Measurements from ENCODE around the gene DTWD1. TPM values are rescaled to one million over a fixed set of nuclear protein-coding genes. Genes with fewer than 3 reads are reported as not detected.

DTWD1 gene
- total and polyA plus RNA-seq, 2 donors = 21.9 to 30.4 TPM

DNA sequence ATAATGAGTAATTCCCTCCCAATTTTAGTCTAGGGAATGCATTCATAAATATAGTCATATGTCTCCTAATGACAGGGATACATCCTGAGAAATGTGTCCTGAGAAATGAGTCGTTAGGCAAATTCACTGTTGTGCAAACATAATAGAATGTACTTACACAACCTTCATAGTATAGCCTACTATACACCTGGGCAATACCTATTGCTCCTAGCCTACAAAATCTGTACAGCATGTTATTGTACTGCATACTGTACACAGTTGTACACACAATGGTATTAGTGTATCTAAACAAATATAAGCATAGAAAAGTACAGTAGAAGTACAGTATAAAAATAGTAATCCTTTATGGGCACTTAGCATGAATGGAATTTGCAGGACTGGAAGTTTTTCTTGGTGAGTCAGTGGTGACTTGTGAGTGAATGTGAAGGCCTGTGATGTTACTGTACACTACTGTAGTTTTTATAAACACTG lies 6.6 kb downstream of the DTWD1 start:
- Histone ChIP-seq H3K27ac (ENCODE audit: low read depth in 1 of 2, low read length in 1 of 2) (no peak overlapping the region), H3K4me1 (ENCODE audit: control insufficient read depth in 2 of 2, insufficient read depth in 2 of 2, low read length in 2 of 2) (peaks cover 0 to 2% of the 10 kb centered on the region in 2 donors), H3K27me3 (ENCODE audit: control insufficient read depth in 2 of 2, insufficient read depth in 1 of 2, low read length in 1 of 2) (no peaks in the 10 kb centered on the region), H3K4me3 (ENCODE audit: low read length in 2 of 2) (no peak overlapping the region), H3K9me3 (ENCODE audit: control insufficient read depth in 2 of 2, insufficient read depth in 1 of 2, low read length in 1 of 2) (peaks cover 0 to 5% of the 10 kb centered on the region in 2 donors), H3K36me3 (ENCODE audit: control insufficient read depth in 2 of 2, insufficient read depth in 2 of 2, low read length in 1 of 2) (peaks cover 5 to 12% of the 10 kb centered on the region in 2 donors)
- WGBS = 96% methylated on average over 1 of the region's 1 CpG
- DNase-seq (ENCODE audit: low read depth in 6 of 9, low spot score in 9 of 9) = no peak

DNA sequence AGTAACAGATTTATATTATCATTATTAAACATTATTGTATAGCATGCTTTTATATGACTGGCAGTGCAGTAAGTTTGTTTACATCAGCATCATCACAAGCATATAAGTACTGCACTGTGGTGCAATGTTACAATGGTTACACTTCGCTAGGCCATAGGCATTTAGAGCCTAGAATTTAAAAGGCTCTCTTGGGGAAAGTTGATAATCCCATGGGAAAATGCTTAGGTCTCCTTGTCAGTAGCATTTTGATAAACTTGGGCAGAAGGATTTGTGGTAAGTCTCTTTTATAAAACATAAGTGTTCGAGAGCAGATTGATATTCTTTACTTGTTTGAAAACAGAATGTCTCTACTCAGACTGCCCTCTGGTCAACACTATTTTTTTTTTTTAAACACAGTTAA lies 7.5 kb downstream of the DTWD1 start:
- no peak for DNase-seq (ENCODE audit: low read depth in 6 of 9, low spot score in 9 of 9)
- Histone ChIP-seq H3K36me3 (ENCODE audit: control insufficient read depth in 2 of 2, insufficient read depth in 2 of 2, low read length in 1 of 2) (peaks cover 7 to 12% of the 10 kb centered on the region in 2 donors), H3K27ac (ENCODE audit: low read depth in 1 of 2, low read length in 1 of 2) (no peak overlapping the region), H3K4me3 (ENCODE audit: low read length in 2 of 2) (no peak overlapping the region), H3K4me1 (ENCODE audit: control insufficient read depth in 2 of 2, insufficient read depth in 2 of 2, low read length in 2 of 2) (no peaks in the 10 kb centered on the region), H3K27me3 (ENCODE audit: control insufficient read depth in 2 of 2, insufficient read depth in 1 of 2, low read length in 1 of 2) (no peaks in the 10 kb centered on the region), H3K9me3 (ENCODE audit: control insufficient read depth in 2 of 2, insufficient read depth in 1 of 2, low read length in 1 of 2) (peaks cover 0 to 5% of the 10 kb centered on the region in 2 donors)
- WGBS = 98% methylated on average over 2 of the region's 2 CpGs

DNA sequence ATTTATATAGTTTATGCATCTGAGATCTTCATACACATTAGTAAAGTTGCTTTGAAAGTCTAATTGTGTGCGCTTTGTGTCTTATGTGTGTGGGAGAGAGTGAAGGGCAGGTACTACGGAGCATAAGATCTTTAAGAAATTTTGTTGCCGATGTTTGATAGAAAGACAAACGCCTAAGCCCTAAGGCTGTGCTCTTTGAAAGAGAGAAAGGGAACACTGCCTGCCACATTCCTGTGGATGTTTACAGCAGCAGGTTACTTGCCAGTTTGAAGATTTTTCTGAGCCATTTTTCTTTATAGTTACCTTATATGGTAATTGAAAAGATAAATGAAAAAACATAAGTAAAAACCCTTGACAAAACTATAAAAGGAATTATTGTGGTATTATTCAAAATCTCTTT lies 17.0 kb downstream of the DTWD1 start:
- peaks cover 3 to 6% of the 10 kb centered on the region in 2 donors for H3K36me3 ChIP-seq (ENCODE audit: control insufficient read depth in 2 of 2, insufficient read depth in 2 of 2, low read length in 1 of 2)
- H3K27me3 ChIP-seq (ENCODE audit: control insufficient read depth in 2 of 2, insufficient read depth in 1 of 2, low read length in 1 of 2) = no peaks in the 10 kb centered on the region
- DNase-seq (ENCODE audit: low read depth in 6 of 9, low spot score in 9 of 9) = no peak
- H3K4me1 ChIP-seq (ENCODE audit: control insufficient read depth in 2 of 2, insufficient read depth in 2 of 2, low read length in 2 of 2) = no peaks in the 10 kb centered on the region
- WGBS = 99% methylated on average over 4 of the region's 4 CpGs
- H3K27ac ChIP-seq (ENCODE audit: low read depth in 1 of 2, low read length in 1 of 2) = no peak overlapping the region
- H3K4me3 ChIP-seq (ENCODE audit: low read length in 2 of 2) = no peak overlapping the region
- H3K9me3 ChIP-seq (ENCODE audit: control insufficient read depth in 2 of 2, insufficient read depth in 1 of 2, low read length in 1 of 2) = no peaks in the 10 kb centered on the region

DNA sequence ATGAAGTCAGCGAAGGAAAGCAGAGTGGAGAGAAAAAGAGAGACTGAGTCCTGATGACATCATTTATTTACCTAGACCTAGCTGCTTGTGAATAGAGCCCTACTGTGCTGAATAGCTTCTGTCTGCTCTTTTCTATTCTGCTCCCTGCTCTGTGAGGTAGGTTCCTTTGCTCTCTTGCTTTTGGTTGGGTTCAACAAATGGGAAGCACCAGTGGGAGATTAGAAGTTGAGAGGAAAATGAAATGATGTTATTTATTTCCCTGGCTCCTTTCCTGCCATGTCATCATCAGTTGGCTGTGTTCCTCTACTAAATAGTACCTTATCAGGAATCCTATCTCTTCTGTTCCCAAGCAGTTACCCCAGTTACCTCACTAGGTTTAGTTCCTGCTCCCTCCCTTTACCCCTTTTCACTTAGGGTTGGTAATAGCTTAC lies 23.5 kb downstream of the DTWD1 start:
- no peaks in the 10 kb centered on the region for H3K9me3 ChIP-seq (ENCODE audit: control insufficient read depth in 2 of 2, insufficient read depth in 1 of 2, low read length in 1 of 2)
- WGBS = 94% methylated on average over 1 of the region's 1 CpG
- H3K4me3 ChIP-seq (ENCODE audit: low read length in 2 of 2) = no peak overlapping the region
- no peaks in the 10 kb centered on the region for H3K4me1 ChIP-seq (ENCODE audit: control insufficient read depth in 2 of 2, insufficient read depth in 2 of 2, low read length in 2 of 2)
- DNase-seq (ENCODE audit: low read depth in 6 of 9, low spot score in 9 of 9) = no peak
- no peak overlapping the region for H3K27ac ChIP-seq (ENCODE audit: low read depth in 1 of 2, low read length in 1 of 2)
- peaks cover 0 to 4% of the 10 kb centered on the region in 2 donors for H3K36me3 ChIP-seq (ENCODE audit: control insufficient read depth in 2 of 2, insufficient read depth in 2 of 2, low read length in 1 of 2)
- no peaks in the 10 kb centered on the region for H3K27me3 ChIP-seq (ENCODE audit: control insufficient read depth in 2 of 2, insufficient read depth in 1 of 2, low read length in 1 of 2)

DNA sequence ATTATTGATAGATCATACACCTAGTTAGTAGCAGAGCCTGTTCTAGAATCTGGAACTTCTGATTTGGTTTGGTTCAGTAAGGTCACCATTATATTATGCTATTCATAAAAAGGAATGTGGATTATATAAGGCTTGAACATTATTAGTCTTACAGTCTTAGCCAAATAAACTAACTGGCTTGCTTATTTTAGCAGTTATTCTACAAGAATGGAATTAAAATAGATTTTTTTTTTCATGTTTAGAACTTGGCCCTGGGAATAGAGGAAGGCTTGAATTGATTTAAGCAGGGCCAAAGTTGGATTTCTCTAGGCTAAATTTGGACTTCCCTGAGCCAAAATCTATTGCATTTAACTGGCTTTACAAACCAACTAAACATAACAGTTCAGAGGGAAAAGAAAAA lies 24.4 kb downstream of the DTWD1 start:
- Histone ChIP-seq H3K36me3 (ENCODE audit: control insufficient read depth in 2 of 2, insufficient read depth in 2 of 2, low read length in 1 of 2) (peaks cover 0 to 4% of the 10 kb centered on the region in 2 donors), H3K4me3 (ENCODE audit: low read length in 2 of 2) (no peak overlapping the region), H3K4me1 (ENCODE audit: control insufficient read depth in 2 of 2, insufficient read depth in 2 of 2, low read length in 2 of 2) (no peaks in the 10 kb centered on the region), H3K27me3 (ENCODE audit: control insufficient read depth in 2 of 2, insufficient read depth in 1 of 2, low read length in 1 of 2) (no peaks in the 10 kb centered on the region), H3K9me3 (ENCODE audit: control insufficient read depth in 2 of 2, insufficient read depth in 1 of 2, low read length in 1 of 2) (no peaks in the 10 kb centered on the region), H3K27ac (ENCODE audit: low read depth in 1 of 2, low read length in 1 of 2) (no peak overlapping the region)
- DNase-seq (ENCODE audit: low read depth in 6 of 9, low spot score in 9 of 9) = no peak

DNA sequence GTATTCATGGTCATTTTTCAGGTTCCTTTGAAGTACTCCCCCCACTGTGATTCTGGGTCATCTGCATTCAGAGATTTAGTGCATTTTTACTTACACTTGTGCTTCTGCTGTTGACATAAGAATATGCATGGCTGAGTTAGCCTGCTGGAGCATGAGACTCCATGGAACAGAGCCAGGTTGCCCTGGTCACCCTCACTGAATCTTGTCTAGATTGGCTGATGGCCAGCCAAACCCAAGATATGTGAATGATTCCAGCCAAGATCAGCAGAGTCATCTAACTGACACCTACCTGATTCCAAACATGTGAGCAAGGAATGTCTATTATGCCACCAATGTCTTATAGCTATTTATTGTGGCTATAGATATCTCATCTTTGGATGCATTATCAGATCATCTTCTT lies 25.1 kb downstream of the DTWD1 start:
- peak in 1 of 9 donors; percentile 6 for DNase-seq (ENCODE audit: low read depth in 6 of 9, low spot score in 9 of 9)
- H3K4me1 ChIP-seq (ENCODE audit: control insufficient read depth in 2 of 2, insufficient read depth in 2 of 2, low read length in 2 of 2) = no peaks in the 10 kb centered on the region
- no peak overlapping the region for H3K4me3 ChIP-seq (ENCODE audit: low read length in 2 of 2)
- no peaks in the 10 kb centered on the region for H3K9me3 ChIP-seq (ENCODE audit: control insufficient read depth in 2 of 2, insufficient read depth in 1 of 2, low read length in 1 of 2)
- H3K27ac ChIP-seq (ENCODE audit: low read depth in 1 of 2, low read length in 1 of 2) = no peak overlapping the region
- peaks cover 0 to 4% of the 10 kb centered on the region in 2 donors for H3K36me3 ChIP-seq (ENCODE audit: control insufficient read depth in 2 of 2, insufficient read depth in 2 of 2, low read length in 1 of 2)
- no peaks in the 10 kb centered on the region for H3K27me3 ChIP-seq (ENCODE audit: control insufficient read depth in 2 of 2, insufficient read depth in 1 of 2, low read length in 1 of 2)

DNA sequence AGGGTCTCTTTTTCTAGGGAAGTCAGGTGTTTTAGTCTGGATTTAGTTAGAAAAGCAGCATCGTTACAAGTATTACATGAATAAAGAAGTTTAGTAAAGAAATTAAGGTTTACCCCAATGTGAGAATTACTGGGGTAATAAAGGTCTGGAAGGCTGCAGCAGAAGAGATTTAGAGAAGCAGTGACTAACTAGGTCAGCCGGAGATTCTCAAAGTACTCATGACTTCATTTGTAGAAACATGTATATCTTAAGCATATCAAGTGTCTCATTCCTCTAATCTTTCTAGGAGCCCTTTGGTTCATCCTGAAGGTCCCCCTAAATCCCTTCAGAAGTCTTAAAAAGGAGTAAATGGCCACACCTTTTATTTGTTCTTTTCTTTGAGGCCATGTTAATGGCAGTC lies 26.0 kb downstream of the DTWD1 start:
- no peaks in the 10 kb centered on the region for H3K4me1 ChIP-seq (ENCODE audit: control insufficient read depth in 2 of 2, insufficient read depth in 2 of 2, low read length in 2 of 2)
- over 99% methylated on average over 2 of the region's 2 CpGs for WGBS
- no peaks in the 10 kb centered on the region for H3K9me3 ChIP-seq (ENCODE audit: control insufficient read depth in 2 of 2, insufficient read depth in 1 of 2, low read length in 1 of 2)
- DNase-seq (ENCODE audit: low read depth in 6 of 9, low spot score in 9 of 9) = no peak
- H3K36me3 ChIP-seq (ENCODE audit: control insufficient read depth in 2 of 2, insufficient read depth in 2 of 2, low read length in 1 of 2) = peaks cover 0 to 4% of the 10 kb centered on the region in 2 donors
- H3K27me3 ChIP-seq (ENCODE audit: control insufficient read depth in 2 of 2, insufficient read depth in 1 of 2, low read length in 1 of 2) = no peaks in the 10 kb centered on the region
- no peak overlapping the region for H3K27ac ChIP-seq (ENCODE audit: low read depth in 1 of 2, low read length in 1 of 2)
- no peak overlapping the region for H3K4me3 ChIP-seq (ENCODE audit: low read length in 2 of 2)

DNA sequence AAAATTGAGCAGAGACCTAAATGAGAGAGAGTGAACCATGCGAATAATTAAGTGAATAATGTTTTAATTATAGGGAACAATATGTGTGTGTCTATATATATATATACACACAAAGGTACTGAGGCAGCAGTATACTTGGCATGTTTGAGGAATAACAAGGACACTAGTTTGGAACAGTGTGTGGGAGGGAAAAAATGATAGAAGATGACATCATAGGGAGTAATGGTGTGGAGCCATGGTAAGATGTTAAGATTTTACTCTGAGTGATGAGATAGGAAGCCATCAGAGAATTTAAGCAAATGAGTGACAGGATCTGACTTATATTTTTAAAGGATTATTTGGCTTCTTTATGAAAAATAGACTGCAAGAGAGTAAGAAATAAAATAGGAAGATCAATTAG lies 29.1 kb downstream of the DTWD1 start:
- WGBS = 95% methylated on average over 1 of the region's 1 CpG
- Histone ChIP-seq H3K4me1 (ENCODE audit: control insufficient read depth in 2 of 2, insufficient read depth in 2 of 2, low read length in 2 of 2) (no peaks in the 10 kb centered on the region), H3K27me3 (ENCODE audit: control insufficient read depth in 2 of 2, insufficient read depth in 1 of 2, low read length in 1 of 2) (no peaks in the 10 kb centered on the region), H3K4me3 (ENCODE audit: low read length in 2 of 2) (no peak overlapping the region), H3K27ac (ENCODE audit: low read depth in 1 of 2, low read length in 1 of 2) (no peak overlapping the region), H3K9me3 (ENCODE audit: control insufficient read depth in 2 of 2, insufficient read depth in 1 of 2, low read length in 1 of 2) (no peaks in the 10 kb centered on the region), H3K36me3 (ENCODE audit: control insufficient read depth in 2 of 2, insufficient read depth in 2 of 2, low read length in 1 of 2) (no peaks in the 10 kb centered on the region)
- DNase-seq (ENCODE audit: low read depth in 6 of 9, low spot score in 9 of 9) = no peak

DNA sequence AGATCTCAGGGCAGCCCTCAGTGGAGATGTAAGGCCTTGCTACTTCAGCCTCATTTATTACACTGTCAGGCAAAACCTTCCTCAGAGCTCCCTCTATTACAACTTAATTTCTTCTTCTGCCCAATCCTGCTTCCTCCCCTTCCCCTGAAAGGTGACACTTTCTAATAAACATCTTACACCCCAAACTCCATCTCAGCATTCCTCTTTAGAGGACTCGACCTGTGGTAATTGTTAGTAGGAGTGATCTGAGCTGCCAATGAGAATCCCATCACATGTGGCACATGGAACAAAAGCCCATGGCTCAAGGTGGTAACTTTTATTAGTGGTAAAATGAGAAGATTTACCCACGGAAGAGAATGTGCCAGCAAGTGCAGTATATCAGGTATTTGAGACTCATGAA lies 29.8 kb downstream of the DTWD1 start:
- no peaks in the 10 kb centered on the region for H3K4me1 ChIP-seq (ENCODE audit: control insufficient read depth in 2 of 2, insufficient read depth in 2 of 2, low read length in 2 of 2)
- no peak overlapping the region for H3K4me3 ChIP-seq (ENCODE audit: low read length in 2 of 2)
- H3K9me3 ChIP-seq (ENCODE audit: control insufficient read depth in 2 of 2, insufficient read depth in 1 of 2, low read length in 1 of 2) = no peaks in the 10 kb centered on the region
- H3K36me3 ChIP-seq (ENCODE audit: control insufficient read depth in 2 of 2, insufficient read depth in 2 of 2, low read length in 1 of 2) = no peaks in the 10 kb centered on the region
- DNase-seq (ENCODE audit: low read depth in 6 of 9, low spot score in 9 of 9) = no peak
- no peaks in the 10 kb centered on the region for H3K27me3 ChIP-seq (ENCODE audit: control insufficient read depth in 2 of 2, insufficient read depth in 1 of 2, low read length in 1 of 2)
- WGBS = 89% methylated on average over 2 of the region's 2 CpGs
- no peak overlapping the region for H3K27ac ChIP-seq (ENCODE audit: low read depth in 1 of 2, low read length in 1 of 2)

DNA sequence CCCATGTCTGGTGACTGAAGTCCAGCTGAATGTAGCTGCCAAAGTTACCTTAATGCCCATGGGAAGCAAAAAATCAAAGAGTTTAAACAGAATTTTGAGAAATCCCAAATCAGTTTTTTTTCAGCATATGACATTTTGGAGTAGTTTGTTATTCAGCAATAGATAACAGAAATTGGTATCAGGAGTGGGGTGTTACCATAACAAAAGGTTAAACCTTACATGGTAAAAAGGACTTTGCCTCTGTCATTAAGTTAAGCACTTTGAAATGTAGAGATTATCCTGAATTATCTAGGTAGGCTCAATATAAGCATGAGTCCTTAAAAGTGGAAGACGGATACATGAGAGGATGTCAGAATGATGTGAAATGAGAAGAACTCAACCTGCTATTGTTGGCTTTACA lies 32.1 kb downstream of the DTWD1 start:
- Histone ChIP-seq H3K9me3 (ENCODE audit: control insufficient read depth in 2 of 2, insufficient read depth in 1 of 2, low read length in 1 of 2) (no peaks in the 10 kb centered on the region), H3K4me1 (ENCODE audit: control insufficient read depth in 2 of 2, insufficient read depth in 2 of 2, low read length in 2 of 2) (no peaks in the 10 kb centered on the region), H3K36me3 (ENCODE audit: control insufficient read depth in 2 of 2, insufficient read depth in 2 of 2, low read length in 1 of 2) (no peaks in the 10 kb centered on the region), H3K27ac (ENCODE audit: low read depth in 1 of 2, low read length in 1 of 2) (no peak overlapping the region), H3K4me3 (ENCODE audit: low read length in 2 of 2) (no peak overlapping the region), H3K27me3 (ENCODE audit: control insufficient read depth in 2 of 2, insufficient read depth in 1 of 2, low read length in 1 of 2) (no peaks in the 10 kb centered on the region)
- 43% methylated on average over 1 of the region's 1 CpG for WGBS
- DNase-seq (ENCODE audit: low read depth in 6 of 9, low spot score in 9 of 9) = no peak

All from thymus (tissue), 11 donors.